ENCODE results near the gene FGFRL1. TPM values are rescaled to one million over a fixed set of nuclear protein-coding genes. Genes with fewer than 3 reads are reported as not detected.
A peak's percentile ranks its signal among the peaks of the same experiment; 100 is the strongest.

FGFRL1 gene
- total RNA-seq, 3 donors from 2014 or later = 19.8 to 40.0 (median 22.9) TPM

DNA sequence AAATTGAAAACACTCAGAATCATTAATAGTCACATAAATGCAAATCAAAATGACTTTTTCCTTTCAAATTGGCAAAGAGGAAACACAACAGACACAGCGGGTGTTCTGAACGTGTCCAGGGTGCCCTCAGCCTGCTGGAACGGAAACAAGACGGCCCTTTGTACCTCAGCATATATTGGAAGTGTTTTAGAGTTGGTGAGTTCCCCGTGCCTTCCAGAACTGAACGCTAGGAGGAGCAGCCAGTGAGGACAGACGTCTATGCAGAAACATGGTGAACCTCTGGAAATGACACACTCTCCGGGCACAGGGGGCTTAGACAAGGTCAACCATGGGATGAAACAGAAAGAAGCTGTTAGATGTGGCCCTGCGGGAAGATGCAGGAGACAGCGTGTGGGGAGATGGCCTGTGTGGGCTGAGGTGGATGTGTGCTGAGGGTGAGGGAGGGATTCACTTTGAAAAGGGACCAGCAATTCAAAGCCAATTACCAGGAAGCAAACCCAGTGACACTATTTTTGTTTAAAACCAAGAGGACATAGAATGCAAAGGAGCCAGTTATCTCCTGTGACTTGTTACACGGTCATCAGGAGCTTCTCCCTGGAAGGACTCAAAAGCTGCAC, 61.5 kb downstream of the FGFRL1 start:
- peak in 1 of 2 donors; percentile 51 for DNase-seq (ENCODE audit: low spot score in 2 of 2)
- TF ChIP-seq POLR2A (IDR thresholded peaks at IDR 0.05) (no peak), POLR2AphosphoS5 (IDR thresholded peaks at IDR 0.05) (no peak)
- TF ChIP-seq, protein P1, sequence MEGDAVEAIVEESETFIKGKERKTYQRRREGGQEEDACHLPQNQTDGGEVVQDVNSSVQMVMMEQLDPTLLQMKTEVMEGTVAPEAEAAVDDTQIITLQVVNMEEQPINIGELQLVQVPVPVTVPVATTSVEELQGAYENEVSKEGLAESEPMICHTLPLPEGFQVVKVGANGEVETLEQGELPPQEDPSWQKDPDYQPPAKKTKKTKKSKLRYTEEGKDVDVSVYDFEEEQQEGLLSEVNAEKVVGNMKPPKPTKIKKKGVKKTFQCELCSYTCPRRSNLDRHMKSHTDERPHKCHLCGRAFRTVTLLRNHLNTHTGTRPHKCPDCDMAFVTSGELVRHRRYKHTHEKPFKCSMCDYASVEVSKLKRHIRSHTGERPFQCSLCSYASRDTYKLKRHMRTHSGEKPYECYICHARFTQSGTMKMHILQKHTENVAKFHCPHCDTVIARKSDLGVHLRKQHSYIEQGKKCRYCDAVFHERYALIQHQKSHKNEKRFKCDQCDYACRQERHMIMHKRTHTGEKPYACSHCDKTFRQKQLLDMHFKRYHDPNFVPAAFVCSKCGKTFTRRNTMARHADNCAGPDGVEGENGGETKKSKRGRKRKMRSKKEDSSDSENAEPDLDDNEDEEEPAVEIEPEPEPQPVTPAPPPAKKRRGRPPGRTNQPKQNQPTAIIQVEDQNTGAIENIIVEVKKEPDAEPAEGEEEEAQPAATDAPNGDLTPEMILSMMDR (IDR thresholded peaks at IDR 0.05) = peak; percentile 41 to 60 (median 59)
- Histone ChIP-seq H3K9me3 (no peaks in the 10 kb centered on the region), H3K4me1 (no peaks in the 10 kb centered on the region), H3K36me3 (no peaks in the 10 kb centered on the region), H3K4me3 (no peak overlapping the region), H3K27ac (no peak overlapping the region), H3K27me3 (no peaks in the 10 kb centered on the region)
- intact Hi-C loops (cut with DNase I; ENCODE audit: low total_unique reads) = no loop called here

GRCh38 chr4:1074077-1074476, 62.7 kb downstream of the FGFRL1 start:
- no peak for TF ChIP-seq POLR2AphosphoS5 (IDR thresholded peaks at IDR 0.05)
- TF ChIP-seq POLR2A (IDR thresholded peaks at IDR 0.05) = no peak
- TF ChIP-seq, protein P1 (IDR thresholded peaks at IDR 0.05) = no peak
- intact Hi-C loops (cut with DNase I; ENCODE audit: low total_unique reads) = no loop called here
- Histone ChIP-seq H3K36me3 (no peaks in the 10 kb centered on the region), H3K9me3 (no peaks in the 10 kb centered on the region), H3K27me3 (no peaks in the 10 kb centered on the region), H3K4me1 (no peaks in the 10 kb centered on the region), H3K4me3 (no peak overlapping the region), H3K27ac (no peak overlapping the region)
- no peak for DNase-seq (ENCODE audit: low spot score in 2 of 2)

GRCh38 chr4:1075225-1075624, 63.8 kb downstream of the FGFRL1 start:
- no peak for DNase-seq (ENCODE audit: low spot score in 2 of 2)
- intact Hi-C loops (cut with DNase I; ENCODE audit: low total_unique reads) = no loop called here
- H3K4me1 ChIP-seq = no peaks in the 10 kb centered on the region
- H3K27me3 ChIP-seq = no peaks in the 10 kb centered on the region
- H3K36me3 ChIP-seq = no peaks in the 10 kb centered on the region
- no peaks in the 10 kb centered on the region for H3K9me3 ChIP-seq
- H3K4me3 ChIP-seq = no peak overlapping the region
- no peak for TF ChIP-seq POLR2AphosphoS5 (IDR thresholded peaks at IDR 0.05)
- TF ChIP-seq POLR2A (IDR thresholded peaks at IDR 0.05) = no peak
- TF ChIP-seq, protein P1 (IDR thresholded peaks at IDR 0.05) = no peak
- no peak overlapping the region for H3K27ac ChIP-seq

- Histone ChIP-seq H3K36me3 (no peaks in the 10 kb centered on the region), H3K27me3 (no peaks in the 10 kb centered on the region), H3K27ac (no peak overlapping the region), H3K4me3 (no peak overlapping the region), H3K4me1 (no peaks in the 10 kb centered on the region), H3K9me3 (no peaks in the 10 kb centered on the region)
- DNase-seq (ENCODE audit: low spot score in 2 of 2) = no peak
- TF ChIP-seq, protein P1 (IDR thresholded peaks at IDR 0.05) = no peak
- TF ChIP-seq POLR2A (IDR thresholded peaks at IDR 0.05) (no peak), POLR2AphosphoS5 (IDR thresholded peaks at IDR 0.05) (no peak)
- intact Hi-C loops (cut with DNase I; ENCODE audit: low total_unique reads) = no loop called here
Measured at GRCh38 chr4:1075809-1076699, 64.6 kb downstream of the FGFRL1 start.

Other genes starting within 250 kb of the FGFRL1 start
- gene CPLX1, start 185.5 kb upstream of the FGFRL1 start, total RNA-seq = 1 to 10 TPM in 2 of 3 donors, under 1 TPM in 1; 0.16 to 2.6 (median 1.2) TPM
- 10 to 100 TPM; 76.2 to 95.7 (median 81.9) TPM for gene GAK, start 79.3 kb upstream of the FGFRL1 start, total RNA-seq
- gene TMEM175, start 79.2 kb upstream of the FGFRL1 start, total RNA-seq = 10 to 100 TPM; 26.2 to 32.2 (median 28.2) TPM
- 1 to 10 TPM; 5.3 to 9.4 (median 8.8) TPM for gene DGKQ, start 38.1 kb upstream of the FGFRL1 start, total RNA-seq
- gene IDUA, start 24.6 kb upstream of the FGFRL1 start, total RNA-seq = 10 to 100 TPM; 16.3 to 32.8 (median 28.2) TPM
- under 1 TPM; 0.33 to 0.48 (median 0.44) TPM for gene SLC26A1, start 18.2 kb upstream of the FGFRL1 start, total RNA-seq
- gene RNF212, start 101.9 kb downstream of the FGFRL1 start, total RNA-seq = 10 to 100 TPM in 1 of 3 donors, 1 to 10 TPM in 2; 5.1 to 15.7 (median 6.4) TPM
- 10 to 100 TPM; 35.3 to 59.4 (median 36.1) TPM for gene SPON2, start 161.0 kb downstream of the FGFRL1 start, total RNA-seq
- 100 to 1,000 TPM; 130 to 159 (median 133) TPM for gene CTBP1, start 237.5 kb downstream of the FGFRL1 start, total RNA-seq

Measured in breast epithelium (tissue), 4 donors.